Jurkat, Clone E6-1 (cell line): ENCODE measurements around the gene NPPA.

Experiments used
- DNase-seq: peaks from one replicate; pipeline ENCODE4 v3.0.0-alpha.2; 2011; ENCODE audit warnings: low read depth, low spot score
- H3K4me3 ChIP-seq: 2 replicates; pipeline ENCODE4 v1.5.1; 2011; ENCODE audit warnings: mild to moderate bottlenecking, low read length, control low read depth, moderate library complexity

The NPPA gene

GRCh38 chr1:11797525-11798216, 49.9 kb downstream of the NPPA start:
- DNase-seq: no peak

DNA sequence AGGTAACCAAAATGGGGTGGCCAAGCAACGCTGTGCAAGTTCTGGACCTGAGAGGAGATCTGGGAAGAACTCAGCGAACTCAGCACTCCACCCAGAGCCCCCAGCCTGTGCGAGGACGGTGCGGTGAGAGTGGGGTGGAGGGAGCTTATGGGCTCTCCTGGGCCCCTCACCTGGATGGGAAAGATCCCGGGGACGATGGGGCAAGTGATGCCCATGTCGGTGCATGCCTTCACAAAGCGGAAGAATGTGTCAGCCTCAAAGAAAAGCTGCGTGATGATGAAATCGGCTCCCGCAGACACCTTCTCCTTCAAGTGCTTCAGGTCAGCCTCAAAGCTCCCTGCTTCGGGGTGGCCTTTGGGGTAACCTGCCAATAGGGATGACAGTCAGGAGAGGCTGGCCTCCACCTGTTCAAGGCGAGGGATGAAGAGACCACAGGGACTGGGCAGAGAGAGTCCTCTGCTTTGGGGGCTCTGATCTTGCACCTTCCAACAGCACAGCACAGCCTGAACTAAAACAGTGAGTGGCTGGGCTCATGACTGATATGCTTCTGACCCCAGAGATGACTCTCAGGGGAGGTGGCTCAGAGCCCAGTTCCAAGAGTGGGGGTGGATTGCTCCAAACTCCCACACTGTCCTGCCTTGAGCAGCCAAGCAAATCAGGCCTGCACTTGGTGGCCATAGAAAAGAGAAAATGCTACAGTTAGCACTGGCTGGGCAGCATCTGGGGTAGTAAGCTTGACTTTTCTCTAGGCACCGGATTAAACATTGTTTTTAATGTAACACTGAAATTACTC, 51.4 kb downstream of the NPPA start:
- no peak overlapping the region for H3K4me3 ChIP-seq
- DNase-seq: no peak

More at GRCh38 chr1:11797525-11798216, 49.9 kb downstream of the NPPA start:
- no peak overlapping the region for H3K4me3 ChIP-seq
